Prostate gland (tissue), 2 donors: Measurements from ENCODE around the gene DOP1B.

Experiments used
- CTCF ChIP-seq, 4 experiments: fragments of 200-600 bp in 2 of 4; fragments of 450-650 bp in 2 of 4; sonication (generic) in 2 of 4; IDR thresholded peaks; 1 replicate in 3 of 4; 2 replicates in 1 of 4; pipeline ENCODE4 v1.5.1; 2016 to 2019; ENCODE audit warnings: antibody characterized with exemption in 4 of 4, mild to moderate bottlenecking in 2 of 4, moderate library complexity in 2 of 4
- POLR2A ChIP-seq: fragments of 450-650 bp; IDR thresholded peaks from one replicate; pipeline ENCODE4 v1.6.1; 2016; ENCODE audit warnings: antibody characterized with exemption, mild to moderate bottlenecking
- POLR2AphosphoS5 ChIP-seq: sonication (generic); formaldehyde crosslinking; IDR thresholded peaks from one replicate; pipeline ENCODE4 v1.6.1; 2017; ENCODE audit warnings: antibody characterized with exemption

GRCh38 chr21:36203603-36203889 lies 46.9 kb downstream of the DOP1B start:
- TF ChIP-seq POLR2AphosphoS5: no peak
- no peak for TF ChIP-seq CTCF (IDR thresholded peaks at IDR 0.05)
- no peak for TF ChIP-seq POLR2A
